IMR-90 (cell line): ENCODE results near the gene DNM3. TPM values are rescaled to one million over a fixed set of nuclear protein-coding genes. Genes with fewer than 3 reads are reported as not detected.

Source experiments
- ATAC-seq: fragments of 200-7000 bp; cut with Tn5 transposase; 2 replicates; pipeline ENCODE4 v1.9.1; 2020; ENCODE audit warnings: low read depth, mild to moderate bottlenecking, moderate library complexity
- BruUV-seq: library from RNA; stranded (reverse); fragments of 400-500 nt; replicated peaks from 2 replicates; lab custom pipeline; 2021; lab: Mats Ljungman, UMichigan
- CTCF ChIA-PET: fragments of 300-600 bp; formaldehyde crosslinking; extraction: SDS; loops from one replicate; lab custom pipeline; 2021; ENCODE audit warnings: antibody characterized with exemption; lab: Yijun Ruan, JAX
- POLR2A ChIA-PET: fragments of 300-600 bp; sonication (Branson Sonifier 250); formaldehyde crosslinking; loops from one replicate; lab custom pipeline; 2022; ENCODE audit warnings: antibody characterized with exemption; ENCODE audit not compliant: unreplicated experiment; lab: Charles Lee
- DNase-seq: peaks from one replicate; pipeline ENCODE4 v3.0.0; 2013
- H2AFZ ChIP-seq: replicated peaks from 2 replicates; pipeline ENCODE3; 2013; ENCODE audit warnings: low read length, mild to moderate bottlenecking; ENCODE audit not compliant: poor library complexity
- H2AK5ac ChIP-seq: 2 replicates; pipeline ENCODE4 v1.6.1; 2013; ENCODE audit warnings: low read depth, low read length, inconsistent platforms
- H2AK9ac ChIP-seq: replicated peaks from 2 replicates; pipeline ENCODE3; 2013; ENCODE audit warnings: mild to moderate bottlenecking, low read depth, low read length, moderate library complexity; ENCODE audit not compliant: poor library complexity
- H2BK120ac ChIP-seq: 2 replicates; pipeline ENCODE4 v1.6.1; 2013; ENCODE audit warnings: low read depth, low read length, inconsistent platforms
- H2BK15ac ChIP-seq: 3 replicates; pipeline ENCODE4 v1.6.1; 2013; ENCODE audit warnings: low read depth, low read length, inconsistent platforms
- H2BK20ac ChIP-seq: 2 replicates; pipeline ENCODE4 v1.6.1; 2013; ENCODE audit warnings: low read depth, mild to moderate bottlenecking, inconsistent platforms, low read length, moderate library complexity
- H2BK5ac ChIP-seq: 2 replicates; pipeline ENCODE4 v1.6.1; 2013; ENCODE audit warnings: mild to moderate bottlenecking, low read depth, low read length, inconsistent platforms; ENCODE audit not compliant: poor library complexity, severe bottlenecking
- H3K14ac ChIP-seq: replicated peaks from 2 replicates; pipeline ENCODE4 v1.6.1; 2013; ENCODE audit warnings: low read depth, low read length, inconsistent platforms
- H3K18ac ChIP-seq: 2 replicates; pipeline ENCODE4 v1.6.1; 2013; ENCODE audit warnings: low read depth, low read length, control low read depth
- H3K23ac ChIP-seq: 2 replicates; pipeline ENCODE4 v1.6.1; 2013; ENCODE audit warnings: low read depth, low read length, inconsistent platforms
- H3K27ac ChIP-seq: 2 replicates; pipeline ENCODE4 v1.5.1; 2013; ENCODE audit warnings: mild to moderate bottlenecking, control low read depth, low read length; ENCODE audit not compliant: insufficient read depth
- H3K27me3 ChIP-seq: 2 replicates; pipeline ENCODE4 v1.6.1; 2013; ENCODE audit warnings: low read length; ENCODE audit not compliant: control insufficient read depth, insufficient read depth
- H3K36me3 ChIP-seq: 2 replicates; pipeline ENCODE4 v1.6.1; 2013; ENCODE audit warnings: low read length, mixed read lengths; ENCODE audit not compliant: control insufficient read depth, insufficient read depth
- H3K4ac ChIP-seq: 2 replicates; pipeline ENCODE4 v1.6.1; 2013; ENCODE audit warnings: low read depth, low read length, inconsistent platforms
- H3K4me1 ChIP-seq: 2 replicates; pipeline ENCODE4 v1.6.1; 2013; ENCODE audit warnings: low read length, mixed read lengths; ENCODE audit not compliant: control insufficient read depth, insufficient read depth
- H3K4me2 ChIP-seq: 2 replicates; pipeline ENCODE4 v1.6.1; 2013; ENCODE audit warnings: low read depth, mild to moderate bottlenecking, control low read depth, low read length, moderate library complexity
- H3K4me3 ChIP-seq: 2 replicates; pipeline ENCODE4 v1.5.1; 2013; ENCODE audit warnings: low read depth, mild to moderate bottlenecking, control low read depth, low read length, moderate library complexity; ENCODE audit not compliant: insufficient read depth
- H3K56ac ChIP-seq: 2 replicates; pipeline ENCODE4 v1.6.1; 2013; ENCODE audit warnings: low read length, inconsistent platforms; ENCODE audit not compliant: insufficient read depth; ENCODE audit errors: extremely low read depth
- H3K79me1 ChIP-seq, 2 experiments: 2 replicates each; pipeline ENCODE4 v1.6.1; 2013; ENCODE audit warnings: low read length in 2 of 2, inconsistent platforms in 1 of 2, low read depth in 1 of 2
- H3K9ac ChIP-seq: 2 replicates; pipeline ENCODE4 v1.6.1; 2013; ENCODE audit warnings: low read depth, low read length, control low read depth
- H3K9me1 ChIP-seq: 2 replicates; pipeline ENCODE4 v1.6.1; 2013; ENCODE audit warnings: low read length, inconsistent platforms; ENCODE audit not compliant: insufficient read depth
- H3K9me3 ChIP-seq: 2 replicates; pipeline ENCODE4 v1.6.1; 2013; ENCODE audit warnings: low read length; ENCODE audit not compliant: control insufficient read depth, insufficient read depth
- H4K20me1 ChIP-seq: 2 replicates; pipeline ENCODE4 v1.6.1; 2013; ENCODE audit warnings: low read length, inconsistent platforms; ENCODE audit not compliant: insufficient read depth
- H4K5ac ChIP-seq: 2 replicates; pipeline ENCODE4 v1.6.1; 2013; ENCODE audit warnings: mild to moderate bottlenecking, low read depth, low read length, control low read depth
- H4K8ac ChIP-seq, 2 experiments: 2 replicates each; pipeline ENCODE4 v1.6.1; 2013; ENCODE audit warnings: low read depth in 2 of 2, low read length in 2 of 2, control low read depth in 1 of 2, inconsistent platforms in 1 of 2
- H4K91ac ChIP-seq: 2 replicates; pipeline ENCODE4 v1.6.1; 2013; ENCODE audit warnings: low read depth, low read length, inconsistent platforms; ENCODE audit not compliant: insufficient read depth
- CHD1 ChIP-seq: IDR thresholded peaks from 2 replicates; pipeline ENCODE4 v1.6.1; 2012; ENCODE audit warnings: low read depth, low read length, improper control_type of control experiment
- RCOR1 ChIP-seq: IDR thresholded peaks from 2 replicates; pipeline ENCODE4 v1.6.1; 2012; ENCODE audit warnings: mild to moderate bottlenecking, low read length, improper control_type of control experiment; ENCODE audit not compliant: insufficient replicate concordance
- WGBS, 2 experiments: methylation state at CpG; one replicate each; pipeline versions ENCODE4 v1.1.5 to v1.1.7; 2013; ENCODE audit warnings: missing lambda C conversion rate in 2 of 2; ENCODE audit not compliant: insufficient read length in 1 of 2; ENCODE audit errors: extremely low coverage in 2 of 2; 5-methylcytosine and 5-hydroxymethylcytosine counted together
- dilution Hi-C: fragments of 300-500 bp; cut with HindIII; formaldehyde crosslinking; loops from one replicate; pipeline ENCODE4 v1.14.3; 2018; ENCODE audit warnings: low sequenced_read_pairs; ENCODE audit not compliant: unreplicated experiment
- in situ Hi-C: fragments of 300-500 bp; cut with MboI; formaldehyde crosslinking; loops from 3 replicates; pipeline ENCODE4 v1.14.3; 2019; ENCODE audit warnings: low sequenced_read_pairs, inconsistent platforms, mixed read lengths
- intact Hi-C: fragments of 100-400 bp; cut with micrococcal nuclease; formaldehyde crosslinking; loops from 2 replicates; pipeline ENCODE4 v1.10.0; 2022
- polyA plus RNA-seq, 3 experiments: library from polyadenylated mRNA; depleted of rRNA; stranded (reverse); fragments of >200 nt; gene quantifications; 2 replicates each; pipeline ENCODE4 v1.2.3, GENCODE V29; 2012; ENCODE audit warnings: low replicate concordance in 1 of 3
- total RNA-seq: library from RNA; depleted of rRNA; stranded (reverse); fragments of >200 nt; gene quantifications from 2 replicates; pipeline ENCODE4 v1.2.3, GENCODE V29; 2012

DNM3 gene
- total and polyA plus RNA-seq, 2 of the 4 experiments (the other 2 are of a cell fraction): 0.36 TPM

GRCh38 chr1:172244865-172245264 is 403.6 kb downstream of the DNM3 start:
- Histone ChIP-seq H3K9me1 (no peaks in the 10 kb centered on the region; the same call in 1 of the 2 replicates), H2AK9ac (no peak overlapping the region), H3K14ac (no peak overlapping the region), H2AK5ac (no peak overlapping the region), H3K4me1 (no peaks in the 10 kb centered on the region), H3K18ac (no peak overlapping the region), H3K56ac (no peak overlapping the region), H4K5ac (no peak overlapping the region), H2BK20ac (no peak overlapping the region), H3K79me1 (no peaks in the 10 kb centered on the region), H3K9me3 (no peaks in the 10 kb centered on the region), H4K91ac (no peak overlapping the region), H2BK15ac (no peak overlapping the region), H3K27ac (no peak overlapping the region), H3K4ac (no peak overlapping the region), H3K27me3 (no peaks in the 10 kb centered on the region), H2AFZ (no peak overlapping the region), H2BK120ac (no peak overlapping the region), H4K8ac (no peak overlapping the region), H3K4me3 (no peak overlapping the region), H4K20me1 (no peaks in the 10 kb centered on the region), H3K23ac (no peak overlapping the region), H2BK5ac (no peak overlapping the region), H3K4me2 (no peak overlapping the region), H3K9ac (no peak overlapping the region), H3K36me3 (no peaks in the 10 kb centered on the region)
- no TSS peak for BruUV-seq
- ChIA-PET POLR2A (no interaction called here), CTCF (no interaction called here)
- no peak for TF ChIP-seq RCOR1
- no peak for TF ChIP-seq CHD1
- dilution Hi-C loops: no loop called here
- ATAC-seq (no peak), DNase-seq (no peak)
- WGBS, 2 experiments: no CpG with 5 or more reads among the region's 1 CpG
- in situ Hi-C loops: no loop called here
- intact Hi-C loops: no loop called here
